Measurements from ENCODE around the gene PDE8B.

PDE8B gene

GRCh38 chr5:77325921-77326541 is 115.6 kb downstream of the PDE8B start:
- no peak for ATAC-seq
- TF ChIP-seq ZC3H10 (CRISPR knock-in tag; IDR thresholded peaks at IDR 0.05) = no peak
- TF ChIP-seq BACH2 (CRISPR knock-in tag; IDR thresholded peaks at IDR 0.05; ENCODE audit: borderline replicate concordance) = no peak
- TF ChIP-seq POU6F1 (CRISPR knock-in tag; IDR thresholded peaks at IDR 0.05; ENCODE audit: borderline replicate concordance, low read depth) = no peak
- peak; percentile 63; the same call in 1 of the 2 replicates for TF ChIP-seq TSHZ2 (CRISPR knock-in tag; IDR thresholded peaks at IDR 0.05)
- TF ChIP-seq GLIS3 (CRISPR knock-in tag; IDR thresholded peaks at IDR 0.05) = no peak
- TF ChIP-seq CSDC2 (CRISPR knock-in tag; IDR thresholded peaks at IDR 0.05) = no peak
- peak; percentile 80 for TF ChIP-seq TCF4 (CRISPR knock-in tag; IDR thresholded peaks at IDR 0.05; ENCODE audit: borderline replicate concordance)
- no peak for TF ChIP-seq CSRNP3 (CRISPR knock-in tag; IDR thresholded peaks at IDR 0.05)
- TF ChIP-seq ZFP30 (CRISPR knock-in tag; IDR thresholded peaks at IDR 0.05) = no peak
- no peak for TF ChIP-seq RARB (CRISPR knock-in tag; IDR thresholded peaks at IDR 0.05)
- TF ChIP-seq ZFP3 (CRISPR knock-in tag; IDR thresholded peaks at IDR 0.05) = no peak
- TF ChIP-seq ISL1 (CRISPR knock-in tag; IDR thresholded peaks at IDR 0.05) = peak; percentile 80
- no peak for TF ChIP-seq ARNTL (CRISPR knock-in tag; IDR thresholded peaks at IDR 0.05; ENCODE audit: borderline replicate concordance, low read depth)
- 0 out of 2 replicates have a peak, but pooled peaks have one; percentile 92 for TF ChIP-seq SNAI2 (CRISPR knock-in tag; IDR thresholded peaks at IDR 0.05)
- TF ChIP-seq ESRRG (CRISPR knock-in tag; IDR thresholded peaks at IDR 0.05) = 0 out of 2 replicates have a peak, but pooled peaks have one; percentile 67
- no peak for TF ChIP-seq ZNF565 (CRISPR knock-in tag; conservative IDR thresholded peaks at IDR 0.05; ENCODE audit: low read depth)
- no peak for TF ChIP-seq ZNF8 (CRISPR knock-in tag; IDR thresholded peaks at IDR 0.05)
- TF ChIP-seq TOX (CRISPR knock-in tag; IDR thresholded peaks at IDR 0.05; ENCODE audit: borderline replicate concordance) = no peak
- no peak for TF ChIP-seq OSR1 (CRISPR knock-in tag; IDR thresholded peaks at IDR 0.05)
- 0 out of 2 replicates have a peak, but pooled peaks have one; percentile 42 for TF ChIP-seq CREB5 (CRISPR knock-in tag; IDR thresholded peaks at IDR 0.05; ENCODE audit: low read depth)
- TF ChIP-seq PPARA (CRISPR knock-in tag; IDR thresholded peaks at IDR 0.05; ENCODE audit: borderline replicate concordance) = no peak
- TF ChIP-seq ZNF70 (CRISPR knock-in tag; IDR thresholded peaks at IDR 0.05) = no peak
- TF ChIP-seq PATZ1 (CRISPR knock-in tag; IDR thresholded peaks at IDR 0.05; ENCODE audit: borderline replicate concordance) = no peak

- ATAC-seq = no peak
- TF ChIP-seq ZFP30 (CRISPR knock-in tag; IDR thresholded peaks at IDR 0.05) = no peak
- no peak for TF ChIP-seq ESRRG (CRISPR knock-in tag; IDR thresholded peaks at IDR 0.05)
- no peak for TF ChIP-seq ZFP3 (CRISPR knock-in tag; IDR thresholded peaks at IDR 0.05)
Measured at GRCh38 chr5:77326986-77327734, 116.7 kb downstream of the PDE8B start.
